ENCODE results near the gene RAB33B. TPM values are rescaled to one million over a fixed set of nuclear protein-coding genes. Genes with fewer than 3 reads are reported as not detected.

The RAB33B gene
- total RNA-seq, 2 experiments from 2014 or later = 7.0 to 7.6 TPM

DNA sequence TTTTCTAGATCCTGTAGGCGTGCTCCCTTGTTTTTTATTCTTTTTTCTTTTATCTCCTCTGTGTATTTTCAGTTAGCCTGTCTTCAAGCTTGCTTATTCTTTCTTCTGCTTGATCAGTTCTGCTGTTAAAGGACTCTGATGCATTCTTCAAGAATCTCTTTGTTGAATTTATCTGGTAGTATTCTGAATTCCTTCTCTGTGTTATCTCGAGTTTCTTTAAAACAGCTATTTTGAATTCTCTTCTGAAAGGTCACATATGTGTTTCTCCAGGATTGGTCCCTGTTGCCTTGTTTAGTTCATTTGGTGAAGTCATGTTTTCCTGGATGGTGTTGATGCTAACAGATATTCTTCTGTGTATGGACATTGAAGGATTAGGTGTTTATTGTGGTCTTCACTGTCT lies 15.3 kb downstream of the RAB33B start:
- Mint-ChIP-seq H3K4me3 (no peak overlapping the region), H3K9me3 (peaks cover 25% of the 10 kb centered on the region), H3K27ac (no peak overlapping the region), H3K4me1 (no peaks in the 10 kb centered on the region), H3K36me3 (ENCODE audit: low read depth) (peaks cover 53% of the 10 kb centered on the region), H3K27me3 (no peaks in the 10 kb centered on the region)
- ChIA-PET CTCF (no interaction called here), POLR2A (no interaction called here)
- DNase-seq = no peak

DNA sequence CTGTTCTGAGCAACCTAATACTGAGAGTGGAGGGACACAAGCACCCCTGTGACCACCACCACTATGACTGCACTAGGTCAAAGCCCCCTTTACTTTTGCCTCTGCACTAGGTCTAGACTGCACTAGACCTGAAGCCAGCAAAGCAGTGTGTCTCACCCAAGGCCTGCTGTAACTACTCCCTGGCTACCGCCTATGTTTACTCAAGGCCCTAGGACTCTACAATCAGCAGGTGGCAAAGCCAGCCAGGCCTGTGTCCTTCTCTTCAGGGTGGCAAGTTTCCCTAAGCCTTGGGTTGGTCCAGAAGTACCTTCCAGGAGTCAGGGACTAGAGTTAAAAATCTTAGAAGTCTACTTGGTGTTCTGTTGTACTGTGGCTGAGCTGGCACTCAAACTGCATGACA lies 15.9 kb downstream of the RAB33B start:
- DNase-seq = no peak
- Mint-ChIP-seq H3K9me3 (peaks cover 25% of the 10 kb centered on the region), H3K4me3 (no peak overlapping the region), H3K36me3 (ENCODE audit: low read depth) (peaks cover 49% of the 10 kb centered on the region), H3K27ac (no peak overlapping the region), H3K4me1 (no peaks in the 10 kb centered on the region), H3K27me3 (no peaks in the 10 kb centered on the region)
- CTCF ChIA-PET = no interaction called here
- POLR2A ChIA-PET = no interaction called here

DNA sequence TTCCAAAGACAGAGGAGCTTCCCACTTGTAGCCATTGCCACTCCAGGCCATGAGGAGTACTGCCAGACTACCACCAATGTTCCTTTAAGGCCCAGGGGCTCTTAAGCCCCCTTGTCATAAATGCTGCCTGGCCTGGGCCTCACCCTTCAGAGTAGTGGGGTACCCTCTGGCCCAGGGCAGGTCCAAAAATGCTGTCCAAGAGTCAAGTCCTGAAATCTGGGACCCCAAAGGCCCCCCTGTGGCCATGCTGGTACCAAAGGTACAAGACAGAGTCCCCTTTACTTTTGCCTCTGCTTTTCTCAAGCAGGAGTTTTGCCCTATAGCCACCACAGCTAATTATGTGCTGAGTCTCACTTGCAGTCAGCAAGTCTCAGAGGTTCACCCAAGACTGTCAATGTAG lies 16.4 kb downstream of the RAB33B start:
- CTCF ChIA-PET = no interaction called here
- Mint-ChIP-seq H3K27me3 (no peaks in the 10 kb centered on the region), H3K4me3 (no peak overlapping the region), H3K4me1 (no peaks in the 10 kb centered on the region), H3K36me3 (ENCODE audit: low read depth) (peaks cover 49% of the 10 kb centered on the region), H3K9me3 (peaks cover 25% of the 10 kb centered on the region), H3K27ac (no peak overlapping the region)
- POLR2A ChIA-PET = no interaction called here
- no peak for DNase-seq

DNA sequence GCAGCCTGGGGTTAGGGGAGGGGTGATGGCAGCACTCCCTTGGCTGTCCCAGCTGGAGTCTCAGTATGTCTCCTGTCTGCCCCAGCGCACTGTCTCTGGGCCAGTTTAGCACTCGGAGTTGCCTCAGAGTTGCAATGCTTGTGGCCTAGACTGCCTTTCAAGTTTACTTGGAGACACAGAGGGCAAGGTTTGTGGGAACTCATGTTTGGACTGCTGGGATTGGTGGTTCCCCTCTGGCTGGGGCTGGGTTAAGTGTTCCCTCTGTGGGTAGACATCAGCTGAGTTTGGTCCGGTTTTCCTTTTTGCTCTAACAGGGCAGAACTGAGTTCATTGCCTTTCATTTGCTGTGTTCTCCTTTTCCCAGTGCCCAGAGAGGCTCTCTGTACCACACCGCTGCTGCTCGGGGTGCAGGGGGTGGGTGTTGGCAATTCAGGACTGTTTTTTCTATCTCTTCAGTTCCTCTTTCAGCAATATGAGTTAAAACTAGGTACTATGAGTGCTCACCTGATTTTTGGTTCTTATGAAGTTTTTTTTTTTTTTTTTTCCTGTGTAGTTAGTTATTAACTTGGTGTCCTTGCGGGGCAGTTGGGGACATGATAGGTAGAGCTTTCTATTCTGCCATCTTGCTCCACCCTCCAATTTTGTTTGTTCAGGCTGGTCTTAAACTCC lies 17.2 kb downstream of the RAB33B start:
- H3K27ac Mint-ChIP-seq = no peak overlapping the region
- H3K36me3 Mint-ChIP-seq (ENCODE audit: low read depth) = peaks cover 49% of the 10 kb centered on the region
- no peak for DNase-seq
- no peak overlapping the region for H3K4me3 Mint-ChIP-seq
- no peaks in the 10 kb centered on the region for H3K4me1 Mint-ChIP-seq
- POLR2A ChIA-PET = no interaction called here
- CTCF ChIA-PET = interaction anchor here (0.6 kb wide), 1 partner anchor 150 kb away, joined by 4 read pairs; no protein-coding TSS in a partner anchor
- H3K9me3 Mint-ChIP-seq = peaks cover 25% of the 10 kb centered on the region
- no peaks in the 10 kb centered on the region for H3K27me3 Mint-ChIP-seq

DNA sequence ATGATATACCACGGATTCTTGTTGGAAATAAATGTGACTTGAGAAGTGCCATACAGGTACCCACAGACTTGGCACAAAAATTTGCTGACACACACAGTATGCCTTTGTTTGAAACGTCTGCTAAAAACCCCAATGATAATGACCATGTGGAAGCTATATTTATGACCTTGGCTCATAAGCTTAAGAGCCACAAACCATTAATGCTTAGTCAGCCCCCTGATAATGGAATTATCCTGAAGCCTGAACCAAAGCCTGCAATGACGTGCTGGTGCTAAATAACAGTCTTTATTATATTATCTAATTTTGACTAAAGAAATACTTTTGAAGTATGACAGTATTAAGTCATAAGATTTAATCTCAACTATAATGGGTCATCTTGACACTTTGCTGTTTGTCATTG lies 18.9 kb downstream of the RAB33B start:
- ChIA-PET CTCF (no interaction called here), POLR2A (interaction anchor here (1.0 kb wide), 1 partner anchor 20 kb away, joined by 4 read pairs; no protein-coding TSS in a partner anchor)
- H3K4me3 Mint-ChIP-seq = no peak overlapping the region
- H3K36me3 Mint-ChIP-seq (ENCODE audit: low read depth) = peaks cover 55% of the 10 kb centered on the region
- H3K27ac Mint-ChIP-seq = no peak overlapping the region
- no peaks in the 10 kb centered on the region for H3K27me3 Mint-ChIP-seq
- peaks cover 24% of the 10 kb centered on the region for H3K9me3 Mint-ChIP-seq
- H3K4me1 Mint-ChIP-seq = no peaks in the 10 kb centered on the region
- DNase-seq = no peak

DNA sequence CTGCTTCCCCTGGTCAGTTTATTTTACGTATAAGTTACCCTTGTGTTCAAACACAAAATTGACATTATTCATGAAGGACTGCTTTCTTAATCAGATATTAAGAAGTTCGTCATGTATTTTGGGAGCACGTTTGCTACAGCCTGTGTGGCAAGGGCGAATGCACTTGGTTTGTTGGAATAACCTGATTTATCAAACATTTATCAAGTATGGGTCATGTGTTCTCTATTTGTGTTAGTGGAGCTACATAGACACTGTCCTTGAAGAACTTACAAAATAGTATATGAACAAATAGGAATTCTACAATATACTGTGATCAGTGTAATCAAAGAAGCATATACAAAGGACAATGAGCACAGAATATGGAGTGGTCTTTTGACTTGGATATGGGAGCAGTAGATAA lies 22.4 kb downstream of the RAB33B start:
- peaks cover 5% of the 10 kb centered on the region for H3K9me3 Mint-ChIP-seq
- no peak for DNase-seq
- POLR2A ChIA-PET = no interaction called here
- CTCF ChIA-PET = no interaction called here
- H3K4me3 Mint-ChIP-seq = no peak overlapping the region
- no peaks in the 10 kb centered on the region for H3K27me3 Mint-ChIP-seq
- H3K36me3 Mint-ChIP-seq (ENCODE audit: low read depth) = peaks cover 28% of the 10 kb centered on the region
- H3K27ac Mint-ChIP-seq = no peak overlapping the region
- H3K4me1 Mint-ChIP-seq = no peaks in the 10 kb centered on the region

DNA sequence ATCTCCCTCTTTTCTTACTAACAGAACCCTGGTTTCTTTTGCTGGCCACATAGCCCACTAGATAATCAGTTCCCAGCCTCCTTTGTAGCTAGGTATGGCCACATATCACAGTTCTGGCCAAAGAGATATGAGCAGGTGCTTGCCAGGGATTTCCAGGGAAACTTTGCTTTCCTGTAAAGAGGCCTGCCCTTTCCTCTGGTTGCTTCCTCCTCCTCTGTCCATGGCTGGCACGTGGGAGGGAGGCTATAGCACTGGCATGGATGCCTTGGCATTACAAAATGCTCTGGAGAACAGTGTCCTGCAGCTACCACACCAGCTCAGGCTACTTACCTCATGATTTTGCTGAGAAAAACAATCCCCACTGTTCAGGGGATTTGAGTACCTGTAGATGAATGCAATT lies 27.5 kb downstream of the RAB33B start:
- no peak overlapping the region for H3K4me3 Mint-ChIP-seq
- no peaks in the 10 kb centered on the region for H3K4me1 Mint-ChIP-seq
- peaks cover 4% of the 10 kb centered on the region for H3K36me3 Mint-ChIP-seq (ENCODE audit: low read depth)
- CTCF ChIA-PET = interaction anchor here (1.5 kb wide), 1 partner anchor 303 kb away, joined by 4 read pairs; no protein-coding TSS in a partner anchor
- no peak overlapping the region for H3K27ac Mint-ChIP-seq
- POLR2A ChIA-PET = no interaction called here
- H3K9me3 Mint-ChIP-seq = no peaks in the 10 kb centered on the region
- H3K27me3 Mint-ChIP-seq = no peaks in the 10 kb centered on the region
- no peak for DNase-seq

DNA sequence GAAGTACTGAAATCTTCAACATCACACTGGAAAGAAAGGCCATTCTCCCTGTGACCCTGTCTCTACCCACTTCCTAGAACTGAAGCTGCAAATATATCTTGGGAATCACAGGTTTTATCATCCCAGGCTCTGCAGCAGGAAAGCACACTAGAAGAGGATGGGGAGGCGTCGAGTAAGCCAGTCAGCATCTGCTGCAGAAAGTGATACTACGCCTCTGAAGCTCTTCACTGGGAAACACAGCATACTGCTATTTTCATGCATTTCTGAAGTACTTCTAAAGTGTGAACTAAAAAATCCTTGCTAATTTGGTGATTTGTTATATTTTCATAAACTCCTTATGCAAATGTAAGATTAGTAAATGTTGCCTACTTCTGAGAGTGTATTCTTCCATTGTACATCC lies 29.1 kb downstream of the RAB33B start:
- no peaks in the 10 kb centered on the region for H3K27me3 Mint-ChIP-seq
- H3K36me3 Mint-ChIP-seq (ENCODE audit: low read depth) = no peaks in the 10 kb centered on the region
- H3K27ac Mint-ChIP-seq = no peak overlapping the region
- CTCF ChIA-PET = interaction anchor here (1.5 kb wide), 1 partner anchor 305 kb away, joined by 4 read pairs; no protein-coding TSS in a partner anchor
- DNase-seq = no peak
- no peak overlapping the region for H3K4me3 Mint-ChIP-seq
- no peaks in the 10 kb centered on the region for H3K4me1 Mint-ChIP-seq
- no peaks in the 10 kb centered on the region for H3K9me3 Mint-ChIP-seq
- POLR2A ChIA-PET = interaction anchor here (0.6 kb wide), 1 partner anchor 39 kb away, joined by 3 read pairs; no protein-coding TSS in a partner anchor

DNA sequence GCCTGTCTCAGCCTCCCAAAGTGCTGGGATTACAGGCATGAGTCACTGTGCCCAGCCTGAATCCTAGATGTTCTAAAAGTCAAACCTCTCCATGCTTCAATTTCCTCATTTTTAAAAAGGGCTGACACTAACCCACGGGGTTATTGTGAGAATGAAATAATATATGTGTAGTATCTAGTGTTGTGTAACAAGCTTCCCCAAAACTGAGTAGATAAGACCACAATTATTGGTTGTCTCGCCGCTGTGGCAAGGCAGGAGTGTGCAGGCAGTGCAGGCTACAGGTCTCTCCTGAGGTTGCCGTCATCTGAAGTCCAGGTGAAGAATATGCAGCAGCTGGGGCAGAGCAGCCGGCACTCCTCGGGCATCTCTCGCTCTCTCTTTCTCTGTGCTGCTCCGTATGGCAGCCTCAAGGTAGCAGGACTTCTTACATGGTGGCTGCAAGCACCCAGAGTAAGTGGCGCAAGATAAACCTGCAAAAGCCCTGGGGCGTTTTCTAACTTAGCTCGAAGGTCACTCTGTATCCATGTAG lies 30.9 kb downstream of the RAB33B start:
- POLR2A ChIA-PET = no interaction called here
- CTCF ChIA-PET = no interaction called here
- Mint-ChIP-seq H3K9me3 (no peaks in the 10 kb centered on the region), H3K36me3 (ENCODE audit: low read depth) (no peaks in the 10 kb centered on the region), H3K4me3 (no peak overlapping the region), H3K27me3 (no peaks in the 10 kb centered on the region), H3K4me1 (no peaks in the 10 kb centered on the region), H3K27ac (no peak overlapping the region)
- no peak for DNase-seq

DNA sequence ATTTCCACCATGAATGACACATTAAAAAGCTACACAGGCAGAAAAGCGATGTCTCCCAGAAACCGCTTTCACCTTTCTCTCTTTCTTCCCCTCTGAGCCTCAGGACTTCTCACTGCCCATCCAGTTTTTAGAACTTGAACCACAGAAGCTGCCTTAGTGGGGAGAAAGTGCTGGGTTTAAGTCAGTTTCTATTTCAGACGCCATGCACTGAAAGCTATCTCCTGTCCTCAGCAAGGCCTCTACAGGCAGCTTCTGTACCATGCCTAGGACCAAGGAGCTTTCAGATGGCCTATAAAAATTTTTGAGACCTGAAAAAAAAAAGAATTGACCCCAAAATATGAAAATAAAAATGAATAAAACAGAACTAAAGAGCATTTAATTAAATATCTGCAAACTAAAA lies 34.5 kb downstream of the RAB33B start:
- ChIA-PET POLR2A (no interaction called here), CTCF (interaction anchor here (1.2 kb wide), 1 partner anchor 9 kb away, joined by 4 read pairs; no protein-coding TSS in a partner anchor)
- Mint-ChIP-seq H3K4me3 (no peak overlapping the region), H3K27me3 (no peaks in the 10 kb centered on the region), H3K27ac (no peak overlapping the region), H3K36me3 (ENCODE audit: low read depth) (no peaks in the 10 kb centered on the region), H3K9me3 (no peaks in the 10 kb centered on the region), H3K4me1 (no peaks in the 10 kb centered on the region)
- DNase-seq = no peak

DNA sequence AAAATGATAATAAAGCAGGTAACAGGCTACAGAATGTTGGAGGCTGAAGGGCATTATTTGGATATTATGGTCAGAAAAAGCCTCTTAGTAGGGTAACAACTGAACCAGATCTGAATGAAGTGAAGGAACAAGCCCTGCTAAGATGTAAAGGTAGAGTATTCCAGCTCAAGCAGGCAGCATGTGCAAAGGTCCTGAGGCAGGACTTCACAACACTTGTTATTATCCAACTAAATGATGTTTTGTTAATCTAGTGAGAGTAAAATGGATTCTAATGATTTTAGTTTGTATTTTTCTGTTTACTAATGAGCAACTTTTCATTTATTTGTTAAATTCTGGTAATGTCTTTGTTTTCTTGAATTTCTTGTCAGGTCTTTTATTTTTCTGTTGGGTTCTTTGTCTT lies 35.7 kb downstream of the RAB33B start:
- DNase-seq = no peak
- no peaks in the 10 kb centered on the region for H3K4me1 Mint-ChIP-seq
- H3K4me3 Mint-ChIP-seq = no peak overlapping the region
- H3K36me3 Mint-ChIP-seq (ENCODE audit: low read depth) = no peaks in the 10 kb centered on the region
- no peak overlapping the region for H3K27ac Mint-ChIP-seq
- H3K27me3 Mint-ChIP-seq = no peaks in the 10 kb centered on the region
- CTCF ChIA-PET = no interaction called here
- POLR2A ChIA-PET = no interaction called here
- H3K9me3 Mint-ChIP-seq = no peaks in the 10 kb centered on the region

DNA sequence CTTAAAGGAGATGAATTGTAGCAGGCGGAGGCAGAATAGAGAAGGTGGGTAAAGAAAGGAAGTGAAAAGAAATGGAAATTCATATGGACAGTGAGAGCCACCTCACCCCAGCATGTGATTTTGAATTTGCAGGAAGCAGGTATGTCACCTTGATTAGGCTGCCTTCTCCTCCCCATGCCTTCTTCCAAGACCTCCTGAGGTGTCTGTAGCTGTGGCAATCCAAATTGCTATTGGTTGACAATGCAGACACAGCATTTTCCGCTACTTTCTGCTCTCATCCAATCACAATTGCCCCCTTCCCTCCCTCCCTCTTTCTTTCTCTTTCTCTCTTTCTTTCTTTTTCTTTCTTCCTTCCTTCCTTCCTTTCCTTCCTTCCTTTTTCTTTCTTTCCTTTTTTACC lies 38.5 kb downstream of the RAB33B start:
- ChIA-PET CTCF (no interaction called here), POLR2A (no interaction called here)
- Mint-ChIP-seq H3K4me1 (no peaks in the 10 kb centered on the region), H3K36me3 (ENCODE audit: low read depth) (no peaks in the 10 kb centered on the region), H3K27me3 (no peaks in the 10 kb centered on the region), H3K27ac (no peak overlapping the region), H3K9me3 (no peaks in the 10 kb centered on the region), H3K4me3 (no peak overlapping the region)
- DNase-seq = no peak

DNA sequence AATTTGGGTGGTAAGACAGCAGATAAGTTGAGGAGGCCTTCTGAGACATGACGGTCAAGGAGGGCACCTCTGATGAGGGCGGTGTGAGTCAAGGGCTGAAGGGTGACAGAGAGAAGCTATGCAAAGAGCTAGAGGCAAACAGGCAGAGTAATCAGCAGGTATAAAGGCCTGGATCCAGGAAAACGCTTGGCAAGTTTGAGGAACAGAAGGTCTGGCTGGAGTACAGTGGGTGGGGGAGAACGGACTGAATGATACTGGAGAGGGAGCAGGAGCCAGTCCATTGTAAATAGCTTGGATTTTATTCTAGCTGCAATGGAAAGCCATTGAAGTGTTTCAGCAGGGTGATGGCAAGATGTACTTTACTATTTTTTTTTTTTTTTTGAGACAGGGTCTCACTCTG lies 39.3 kb downstream of the RAB33B start:
- no peak overlapping the region for H3K27ac Mint-ChIP-seq
- ChIA-PET CTCF (no interaction called here), POLR2A (interaction anchor here (0.5 kb wide), 1 partner anchor 72 kb away, joined by 3 read pairs; no protein-coding TSS in a partner anchor)
- no peaks in the 10 kb centered on the region for H3K9me3 Mint-ChIP-seq
- no peak overlapping the region for H3K4me3 Mint-ChIP-seq
- no peaks in the 10 kb centered on the region for H3K36me3 Mint-ChIP-seq (ENCODE audit: low read depth)
- no peak for DNase-seq
- peaks cover 1% of the 10 kb centered on the region for H3K4me1 Mint-ChIP-seq
- no peaks in the 10 kb centered on the region for H3K27me3 Mint-ChIP-seq

DNA sequence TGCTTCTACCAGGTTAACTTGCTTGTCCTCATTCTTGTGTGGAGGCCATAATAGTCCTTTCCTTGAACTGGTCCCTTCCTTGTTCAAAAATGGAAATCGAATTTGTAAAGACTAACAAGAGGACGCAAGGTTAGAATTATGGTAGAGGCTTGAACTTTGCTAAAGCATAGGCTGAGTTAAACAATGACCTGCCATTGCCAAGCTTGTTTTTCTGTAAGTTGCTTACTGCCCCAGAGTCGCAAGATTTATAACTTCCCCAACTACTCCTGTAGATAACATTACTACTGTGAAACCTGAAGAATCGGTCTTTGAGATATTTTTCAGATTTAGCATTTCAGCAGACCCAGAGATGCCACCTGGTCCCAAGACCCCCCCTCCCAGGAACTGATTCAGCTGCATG lies 45.3 kb downstream of the RAB33B start:
- ChIA-PET POLR2A (no interaction called here), CTCF (interaction anchor here (2.4 to 2.6 kb wide), 2 partner anchors 9 to 32 kb away, joined by 8 to 13 read pairs; no protein-coding TSS in a partner anchor)
- Mint-ChIP-seq H3K9me3 (no peaks in the 10 kb centered on the region), H3K27me3 (no peaks in the 10 kb centered on the region), H3K36me3 (ENCODE audit: low read depth) (no peaks in the 10 kb centered on the region), H3K4me3 (no peak overlapping the region), H3K27ac (no peak overlapping the region), H3K4me1 (peaks cover 7% of the 10 kb centered on the region)
- no peak for DNase-seq
